Stimulated activated CD8-positive, alpha-beta memory T cell treated with anti-CD3 and anti-CD28 coated beads, Interleukin-15, amount 100 ng/mL, for 4 hours (primary cell): ENCODE results near the gene U2AF1L4.

Experiments used
- DNase-seq, 2 donors: peaks; one replicate each; pipeline ENCODE4 v3.0.0-alpha.2; 2020; ENCODE audit warnings: low read depth in 2 of 2

The U2AF1L4 gene

DNA sequence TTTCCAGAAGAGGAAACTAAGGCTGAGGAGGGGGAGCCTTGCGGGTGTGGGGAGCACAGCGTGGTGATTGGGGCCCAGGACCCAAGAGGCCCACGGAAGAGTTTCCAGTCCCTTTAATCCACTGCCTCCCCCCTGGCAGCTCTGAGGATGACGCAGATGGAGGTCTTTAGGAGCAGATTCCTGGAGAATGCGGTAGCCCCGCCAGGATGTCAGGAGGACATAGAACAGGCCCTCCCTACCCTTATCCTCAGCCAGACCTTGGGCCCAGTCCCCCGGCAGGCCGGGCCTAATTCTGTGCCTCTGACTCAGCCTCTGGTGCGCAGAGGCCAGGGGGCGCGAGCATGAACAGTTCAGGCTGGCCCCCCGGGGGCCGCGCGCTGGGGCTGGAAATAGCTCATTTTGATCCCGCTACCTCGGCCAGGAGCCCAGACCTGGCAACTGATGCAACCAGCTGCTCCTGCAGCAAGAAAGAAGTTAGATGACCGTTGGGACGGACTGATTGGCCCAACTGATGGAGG is 12.1 kb upstream of the U2AF1L4 start:
- no peak for DNase-seq

DNA sequence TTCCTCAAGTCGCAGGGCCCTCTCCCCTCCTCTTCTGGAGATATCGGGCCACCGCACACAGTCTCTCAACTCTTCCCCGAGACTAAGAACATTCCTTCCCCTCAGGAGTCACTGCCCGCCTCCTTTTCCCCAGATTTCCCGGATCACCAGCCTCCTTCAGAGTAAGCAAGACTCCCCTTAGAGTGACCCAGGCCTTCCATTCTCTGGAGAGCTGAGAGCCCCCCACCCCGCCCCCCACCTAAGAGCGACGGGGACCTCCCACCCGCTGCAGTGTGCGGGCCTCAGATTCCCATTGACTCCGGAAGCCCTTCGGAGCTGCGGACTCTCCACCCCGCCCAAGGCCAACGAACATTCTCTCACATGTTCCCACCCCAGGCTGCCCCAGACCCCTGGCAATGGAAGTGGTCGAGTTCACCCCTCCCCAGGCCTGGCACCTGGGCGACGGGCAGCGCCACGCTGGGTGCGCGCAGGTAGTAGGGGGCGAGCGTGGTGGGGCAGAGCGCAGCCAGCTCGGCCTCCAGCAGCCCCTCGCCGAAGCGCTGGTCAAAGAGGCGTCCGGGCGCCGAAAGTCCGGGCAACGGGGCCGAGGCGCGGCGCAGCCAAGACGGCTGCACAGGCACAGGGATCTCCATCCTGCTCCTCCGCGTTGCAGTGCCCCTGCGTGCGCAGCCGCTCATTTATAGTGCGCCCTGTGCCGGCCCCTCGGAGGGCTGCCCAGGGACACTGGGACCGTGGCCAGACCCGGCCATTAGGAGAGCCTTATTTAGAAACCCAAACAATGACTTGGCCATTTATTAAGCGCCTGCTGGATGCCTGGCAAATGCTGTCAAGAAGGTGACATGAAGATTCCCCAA is 11.4 kb upstream of the U2AF1L4 start, which contains the start of gene HSPB6:
Gene HSPB6, minus strand, starts transcription at position 653 of the 854 bp plus-strand sequence. Its CDS starts 21 bp downstream, at position 632.
- DNase-seq = no peak

DNA sequence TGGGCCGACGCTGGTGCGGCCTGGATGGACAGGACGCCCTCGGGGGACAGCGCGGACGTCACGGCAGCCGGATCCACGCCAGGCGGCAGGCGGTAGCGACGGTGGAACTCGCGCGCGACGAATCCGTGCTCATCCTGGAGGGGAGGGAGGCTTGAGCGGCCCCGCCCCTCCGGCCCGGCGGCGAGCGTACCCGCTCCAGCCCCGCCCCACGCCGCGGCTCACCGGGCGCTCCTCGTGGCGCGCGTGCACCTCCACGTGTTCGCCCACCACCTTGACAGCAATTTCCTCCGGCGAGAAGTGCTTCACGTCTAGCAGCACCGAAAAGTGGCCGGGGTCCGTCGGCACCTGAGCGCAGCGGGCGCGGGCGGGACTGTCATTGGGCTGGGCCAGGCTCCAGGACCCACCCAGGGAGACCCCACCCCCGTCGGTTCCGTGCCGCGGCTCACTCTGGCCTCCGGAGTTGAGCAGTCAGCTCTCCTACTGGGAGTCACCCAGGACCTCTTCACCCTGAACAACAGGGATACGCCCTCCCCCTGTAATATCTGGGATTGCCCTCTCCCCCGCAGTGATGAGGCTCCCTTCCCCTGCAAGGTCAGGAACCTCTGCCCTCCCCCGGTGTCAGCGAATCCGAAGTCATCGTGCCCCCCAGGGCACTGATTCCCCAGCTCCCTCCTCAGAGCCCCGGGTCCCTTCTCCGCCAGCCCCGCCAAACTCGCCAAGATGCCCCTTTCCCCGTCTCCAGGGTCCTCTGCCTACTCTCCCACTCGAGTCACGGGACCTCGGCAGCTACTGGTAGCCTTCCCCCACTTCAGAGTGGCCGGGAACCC is 10.5 kb upstream of the U2AF1L4 start:
- DNase-seq = peak in 1 of 2 donors; percentile 50

DNA sequence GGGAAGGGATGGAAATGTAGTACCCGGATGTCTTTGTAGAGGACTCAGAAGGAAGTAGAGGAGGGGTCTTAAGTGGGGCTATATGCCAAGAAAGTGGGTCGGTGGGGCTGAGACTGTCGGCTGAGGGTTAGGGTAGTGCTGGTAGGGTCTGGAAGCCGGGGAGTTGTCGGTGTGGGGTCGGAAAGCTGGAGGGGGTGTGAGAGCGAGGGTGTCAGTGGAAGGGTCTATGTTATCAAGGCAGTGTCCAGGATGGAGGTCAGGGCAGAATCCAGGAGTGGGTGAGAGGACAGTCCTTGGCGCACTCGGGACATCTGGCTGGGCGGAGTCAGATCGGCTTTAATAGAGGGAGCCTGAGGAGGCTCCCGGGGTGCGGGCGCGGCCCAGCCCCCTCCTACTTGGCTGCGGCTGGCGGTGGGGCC is 9.9 kb upstream of the U2AF1L4 start:
- no peak for DNase-seq

DNA sequence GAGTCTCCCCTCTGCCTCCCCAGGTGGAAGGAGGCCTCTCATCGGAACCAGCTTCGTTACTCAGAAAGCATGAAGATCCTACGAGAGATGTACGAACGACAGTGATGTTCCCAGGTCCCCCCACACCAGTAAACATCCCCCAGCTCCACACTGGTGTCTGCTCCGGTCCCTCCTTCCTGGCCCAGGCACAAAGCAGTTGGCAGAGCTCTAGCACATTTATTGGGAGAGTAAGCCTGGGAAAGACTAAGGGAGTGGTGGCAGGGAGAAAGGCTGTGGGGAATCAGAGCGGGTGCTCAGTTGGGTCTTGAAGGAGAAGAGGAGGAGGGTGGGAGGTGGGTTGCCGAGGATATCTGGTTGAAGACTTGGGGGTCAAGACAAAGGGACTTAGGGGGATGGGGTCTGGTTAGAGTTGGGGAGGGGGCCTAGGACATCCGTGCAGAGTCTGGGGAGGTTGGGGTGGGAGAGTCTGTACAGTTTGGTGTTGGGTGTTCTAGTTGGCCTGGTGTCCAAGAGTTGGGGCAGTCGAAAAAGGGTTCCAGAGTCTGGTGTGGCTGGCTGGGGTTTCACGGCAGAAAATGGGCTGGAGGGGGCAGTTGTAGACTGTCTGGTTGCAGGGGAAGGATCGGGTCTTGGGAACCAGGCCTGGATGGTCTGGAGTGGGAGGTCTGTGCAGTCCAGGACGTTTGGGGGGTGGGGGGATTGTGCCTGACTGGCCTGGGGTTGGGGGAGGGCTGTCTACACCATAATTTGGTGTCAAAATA is 9.3 kb upstream of the U2AF1L4 start:
- no peak for DNase-seq

DNA sequence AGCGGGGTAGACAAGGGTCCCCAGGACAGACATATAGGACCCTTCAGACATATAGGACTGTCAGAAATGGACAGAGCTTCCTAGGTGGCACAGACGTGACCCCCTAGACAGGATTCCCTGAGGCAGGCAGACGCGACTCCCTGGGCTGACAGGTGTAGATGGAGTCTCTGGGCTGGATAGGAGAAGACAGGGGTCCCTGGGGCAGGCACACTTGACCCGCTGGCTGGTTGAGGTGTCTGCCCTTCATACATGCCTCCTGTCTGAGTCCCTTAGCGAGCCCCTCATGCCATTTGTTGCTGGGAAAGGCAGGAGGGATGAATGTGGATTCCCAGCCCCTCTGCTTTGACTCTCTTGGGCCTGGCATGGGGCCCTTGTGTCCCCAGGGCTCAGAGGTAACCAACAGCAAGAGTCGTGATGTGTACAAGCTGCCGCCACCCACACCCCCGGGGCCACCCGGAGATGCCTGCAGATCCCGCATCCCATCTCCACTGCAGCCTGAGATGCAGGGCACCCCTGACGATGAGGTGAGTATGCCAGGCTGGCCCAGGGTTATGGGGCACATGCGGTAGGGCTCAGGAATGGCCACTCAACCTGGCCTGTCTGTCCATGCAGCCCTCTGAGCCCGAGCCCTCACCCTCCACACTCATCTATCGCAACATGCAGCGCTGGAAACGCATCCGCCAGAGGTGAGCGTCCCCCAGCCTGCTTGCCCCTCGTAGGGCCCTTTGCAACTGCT is 8.6 kb upstream of the U2AF1L4 start:
- DNase-seq = no peak

DNA sequence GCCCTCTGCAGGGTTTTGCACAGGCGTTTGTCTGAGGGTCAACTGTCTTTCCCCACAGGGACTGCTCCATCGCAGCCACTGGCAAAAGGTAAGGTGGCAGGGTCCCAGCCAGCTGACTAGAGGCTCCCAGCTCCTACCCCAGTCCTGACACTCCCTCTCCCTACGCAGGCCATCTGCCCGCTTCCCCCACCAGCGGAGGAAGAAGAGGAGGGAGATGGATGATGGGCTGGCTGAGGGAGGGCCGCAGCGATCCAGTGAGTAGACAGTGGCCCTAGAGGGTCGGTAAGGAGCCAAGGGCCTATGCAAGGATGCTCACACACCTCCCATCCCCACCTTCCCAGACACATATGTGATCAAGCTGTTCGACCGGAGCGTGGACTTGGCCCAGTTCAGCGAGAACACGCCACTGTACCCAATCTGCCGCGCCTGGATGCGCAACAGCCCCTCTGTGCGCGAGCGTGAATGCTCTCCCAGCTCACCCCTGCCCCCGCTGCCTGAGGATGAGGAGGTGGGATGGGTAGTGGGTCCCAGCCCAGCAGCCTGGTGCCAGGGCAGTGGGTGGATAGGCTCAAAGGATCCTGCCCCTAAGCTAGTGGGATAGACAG is 7.6 kb upstream of the U2AF1L4 start:
- no peak for DNase-seq

DNA sequence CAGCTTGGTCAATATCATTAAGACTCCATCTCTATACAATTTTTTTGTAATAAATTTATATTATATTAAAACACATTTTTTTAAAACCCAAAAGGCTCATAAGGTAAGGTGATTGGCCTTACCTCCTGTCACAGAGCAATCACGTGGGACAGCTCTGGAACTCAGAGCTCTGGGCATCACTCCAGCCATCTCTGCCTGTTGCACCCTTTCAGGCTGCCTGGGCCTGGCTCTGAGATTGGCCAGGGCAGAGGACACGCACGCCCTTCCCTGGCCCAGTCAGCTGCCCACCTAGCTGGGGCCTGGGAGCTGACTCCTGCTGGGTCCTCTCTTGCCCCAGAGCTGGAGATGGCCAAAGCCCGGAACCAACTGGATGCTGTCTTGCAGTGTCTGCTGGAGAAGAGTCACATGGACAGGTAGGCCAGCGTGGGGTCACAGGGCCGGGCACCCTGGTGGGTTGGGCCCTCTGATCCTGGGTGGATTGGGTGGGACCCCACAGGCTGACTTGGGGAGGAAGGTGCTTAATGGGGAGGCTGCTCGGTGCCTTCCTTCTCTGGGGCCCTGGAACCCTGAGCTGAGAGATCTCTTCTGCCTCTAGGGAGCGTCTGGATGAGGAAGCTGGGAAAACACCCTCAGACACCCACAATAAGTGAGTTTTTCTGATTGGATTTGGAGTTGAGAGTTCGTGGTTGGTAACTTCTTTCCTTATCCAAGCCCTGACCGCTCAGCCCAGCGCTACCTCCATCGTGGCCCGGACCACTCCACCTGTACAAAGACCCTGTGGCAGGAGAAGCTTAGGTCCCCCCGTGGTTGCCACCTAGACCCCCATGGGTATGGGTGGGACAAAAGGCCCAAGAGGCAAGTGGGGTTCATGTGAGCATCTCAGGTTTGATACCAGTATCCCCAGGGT is 6.9 kb upstream of the U2AF1L4 start:
- DNase-seq = no peak

DNA sequence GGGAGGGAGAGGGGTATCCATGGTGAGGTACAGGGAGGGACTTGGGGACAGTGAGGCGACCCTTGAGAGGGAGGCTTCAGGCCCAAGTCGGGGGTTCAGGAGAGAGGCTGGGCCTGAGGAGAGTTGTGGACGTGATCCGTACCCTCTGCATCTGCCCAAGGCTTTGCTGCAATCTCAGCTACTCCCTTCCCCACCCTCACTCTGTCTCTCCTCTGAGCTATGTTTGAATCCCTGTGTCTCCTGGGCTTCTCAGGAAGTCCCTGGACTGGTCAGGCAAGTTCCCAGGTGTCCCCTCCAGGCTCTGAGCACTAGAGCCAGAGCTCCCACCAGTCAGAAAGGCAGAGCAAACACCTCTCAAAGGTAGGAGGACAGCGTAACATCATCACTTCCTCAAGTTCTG is 4.9 kb upstream of the U2AF1L4 start:
- DNase-seq = no peak

DNA sequence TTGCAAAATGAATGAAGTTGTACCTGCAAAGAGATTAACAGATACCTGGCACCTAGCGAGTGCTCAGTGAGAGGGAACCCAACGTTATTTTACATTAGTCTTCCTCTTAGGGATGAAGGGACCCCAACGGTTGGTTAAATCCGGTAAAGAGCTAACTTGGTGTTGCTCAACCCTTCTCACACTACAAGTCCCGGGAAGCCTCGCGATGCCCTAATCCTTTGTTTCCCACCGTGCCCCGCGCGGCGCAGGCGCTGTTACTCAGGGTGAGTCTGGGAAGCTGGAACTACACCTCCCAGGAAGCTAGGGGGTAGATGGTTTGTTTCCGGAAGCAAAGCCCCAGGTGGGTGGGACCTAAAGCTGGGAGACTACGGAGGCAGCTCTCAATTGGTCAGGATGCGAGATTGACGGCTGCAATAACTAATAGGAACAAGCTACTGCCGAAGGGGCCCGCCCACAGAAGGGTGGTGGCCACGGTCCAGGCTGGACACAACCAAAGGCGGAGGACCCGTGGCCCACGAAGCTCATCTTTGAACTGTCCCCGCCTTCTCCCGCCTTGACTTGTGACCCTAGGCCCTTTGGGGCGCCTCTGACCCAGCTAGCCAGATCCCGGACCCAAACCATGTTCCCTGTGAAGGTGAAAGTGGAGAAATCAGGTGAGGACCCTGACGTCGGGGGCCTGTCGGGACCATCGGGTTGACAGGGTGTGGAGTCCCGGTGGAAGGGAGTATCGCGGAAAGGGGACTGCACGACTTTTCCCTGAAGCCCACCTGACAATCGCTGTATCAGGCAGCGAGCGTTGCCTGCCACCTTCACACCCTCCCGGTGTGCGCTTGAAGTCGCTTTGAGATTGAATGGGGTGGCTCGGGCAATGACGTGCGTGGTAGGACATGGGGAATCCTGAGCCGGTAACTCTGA is 3.1 kb upstream of the U2AF1L4 start, which contains the start of gene LIN37:
Gene LIN37, plus strand, starts transcription at position 471 of the 915 bp plus-strand sequence. Its CDS starts 149 bp downstream, at position 620.
- DNase-seq = peak; percentile 96 to 99

DNA sequence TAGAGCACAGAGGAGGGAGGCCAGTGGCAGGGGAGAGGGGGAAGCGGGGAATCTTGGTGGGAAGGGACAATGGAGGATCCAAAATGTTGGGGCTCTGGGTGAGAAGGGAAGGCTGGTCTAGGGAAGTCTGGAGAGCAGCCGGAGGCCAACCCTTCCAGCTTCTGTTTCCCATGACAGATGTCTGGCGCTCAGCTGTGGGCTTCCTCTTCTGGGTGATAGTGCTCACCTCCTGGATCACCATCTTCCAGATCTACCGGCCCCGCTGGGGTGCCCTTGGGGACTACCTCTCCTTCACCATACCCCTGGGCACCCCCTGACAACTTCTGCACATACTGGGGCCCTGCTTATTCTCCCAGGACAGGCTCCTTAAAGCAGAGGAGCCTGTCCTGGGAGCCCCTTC is 1.3 kb upstream of the U2AF1L4 start:
- DNase-seq = no peak

DNA sequence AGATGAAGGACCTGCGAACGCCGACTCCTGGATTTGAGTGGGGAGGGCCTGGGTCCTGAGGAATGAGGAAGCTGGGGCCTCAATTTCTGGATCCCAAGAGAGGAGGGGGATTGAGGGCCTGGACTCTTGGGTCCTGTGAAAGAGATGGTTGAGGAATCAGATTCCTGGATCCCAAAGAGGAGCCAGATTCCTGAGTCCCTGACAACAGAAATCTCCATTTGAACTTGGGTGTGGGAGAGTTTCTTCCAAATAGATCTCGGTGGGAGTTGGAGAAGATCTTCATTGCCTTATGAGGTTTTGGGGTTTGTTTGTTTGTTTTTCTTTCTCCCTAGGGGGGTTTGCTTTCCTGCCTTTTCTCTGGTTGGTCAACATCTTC is 857 bp upstream of the U2AF1L4 start:
- no peak for DNase-seq

DNA sequence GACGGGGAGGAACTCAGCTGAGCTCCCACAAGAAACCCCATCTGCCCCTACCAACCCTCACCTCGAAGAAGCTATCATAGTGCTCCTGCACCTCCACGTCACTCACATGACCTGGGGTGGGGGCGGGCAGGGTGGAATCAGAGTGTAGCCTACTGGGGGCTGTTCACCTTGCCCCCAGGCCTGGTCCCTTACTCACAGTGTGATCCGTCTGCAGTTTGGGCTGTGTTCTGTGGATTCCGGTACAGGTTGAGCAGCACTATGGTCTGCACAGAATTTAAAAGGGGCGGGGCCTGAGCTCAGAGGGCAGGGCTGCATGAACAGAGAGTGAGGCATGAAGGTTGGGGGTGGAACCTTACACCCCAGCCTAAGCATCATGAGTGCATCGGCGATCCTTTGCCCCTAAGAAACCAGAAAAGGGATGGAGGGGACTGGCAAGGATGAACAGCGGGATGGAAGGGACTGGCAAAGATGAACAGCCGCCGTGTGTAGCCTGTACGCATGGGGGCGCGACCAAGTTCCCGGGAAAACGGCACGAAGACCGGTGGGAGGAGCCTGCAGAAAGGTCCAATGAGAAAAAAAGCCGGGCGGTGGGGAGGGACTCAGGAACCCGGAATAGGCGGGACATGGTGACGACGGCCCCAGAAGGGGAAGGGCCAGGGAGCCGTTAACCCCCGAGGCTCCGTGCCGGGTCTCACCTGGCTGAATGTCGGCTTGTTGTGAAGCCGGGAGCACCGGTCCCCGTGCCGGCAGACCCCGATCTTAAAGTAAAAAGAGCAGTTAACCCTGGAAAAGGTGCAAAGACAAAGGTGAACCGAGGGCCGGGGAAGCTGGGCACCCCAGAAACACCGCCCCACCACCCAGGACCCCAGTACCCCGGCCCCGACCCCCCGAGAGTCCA is 539 bp downstream of the U2AF1L4 start:
- DNase-seq = peak; percentile 85 to 87

DNA sequence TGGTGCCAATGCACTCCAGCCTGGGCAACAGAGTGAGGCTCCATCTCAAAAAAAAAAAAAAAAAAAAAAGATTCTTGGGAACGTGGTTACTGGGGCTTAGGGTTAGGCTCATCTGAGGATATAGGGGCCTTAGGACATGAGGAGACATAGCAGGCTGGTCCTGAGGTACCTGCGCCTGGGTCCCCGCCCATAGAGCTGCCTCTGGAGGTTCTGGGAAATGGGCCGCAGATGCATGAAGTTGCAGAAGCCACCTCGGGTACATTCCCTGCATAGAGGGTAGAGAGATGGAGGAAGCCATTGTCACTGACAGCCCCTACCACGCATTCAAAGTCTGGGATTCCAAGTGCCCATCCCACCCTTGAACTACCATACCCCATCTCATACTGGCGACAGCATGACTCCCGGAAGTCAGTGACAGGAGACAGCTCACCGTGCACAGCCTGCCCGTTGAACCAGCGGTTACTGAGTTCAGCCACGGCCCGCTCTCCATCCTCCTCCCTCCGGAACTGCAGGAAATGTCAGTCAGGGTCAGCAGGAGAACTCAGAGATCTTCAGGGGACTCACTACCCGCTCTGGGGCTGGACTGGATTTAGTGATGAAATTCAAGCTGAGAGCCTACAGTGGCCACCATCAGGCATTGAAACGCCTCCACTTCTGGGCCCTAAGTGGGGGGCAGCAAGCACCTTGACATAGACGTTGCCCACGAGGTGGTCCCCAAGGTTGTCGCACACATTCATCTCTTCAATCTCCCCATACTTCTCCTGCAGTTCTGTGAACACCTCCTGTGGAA is 1.4 kb downstream of the U2AF1L4 start:
- DNase-seq = no peak

DNA sequence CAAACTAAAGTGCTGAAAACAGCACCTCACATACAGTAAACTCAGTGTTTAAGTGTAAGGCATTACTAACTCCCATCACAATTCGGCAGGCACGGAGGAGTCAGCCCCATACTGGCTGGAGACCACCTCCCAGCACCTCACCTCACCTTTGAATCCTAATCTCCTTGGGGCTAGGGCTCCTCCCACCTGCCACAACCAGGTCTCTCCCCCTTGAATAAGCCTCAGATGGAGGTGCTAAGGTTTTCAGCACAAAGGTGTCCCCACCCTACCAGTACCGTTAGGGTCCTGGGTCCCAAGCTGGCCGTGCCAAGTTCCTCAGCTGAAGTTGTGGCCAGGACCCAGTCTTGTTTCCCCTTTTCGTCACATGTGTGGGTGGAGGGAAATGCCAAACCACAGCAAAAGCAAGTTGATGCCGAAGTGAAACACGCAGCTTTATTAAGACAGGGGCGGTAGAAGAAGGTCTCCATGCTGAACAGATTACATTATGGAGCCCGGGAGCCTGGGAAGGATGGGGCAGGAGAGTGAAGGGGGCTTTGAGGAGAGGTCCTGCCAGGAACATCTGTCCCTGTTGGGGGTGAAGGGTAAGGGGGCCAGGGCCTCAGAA is 3.0 kb downstream of the U2AF1L4 start, which contains the start of gene IGFLR1:
Gene IGFLR1, minus strand, starts transcription at position 332 of the 604 bp plus-strand sequence. CDS start 1,272 bp downstream, outside the sequence.
- DNase-seq = peak; percentile 55 to 64

DNA sequence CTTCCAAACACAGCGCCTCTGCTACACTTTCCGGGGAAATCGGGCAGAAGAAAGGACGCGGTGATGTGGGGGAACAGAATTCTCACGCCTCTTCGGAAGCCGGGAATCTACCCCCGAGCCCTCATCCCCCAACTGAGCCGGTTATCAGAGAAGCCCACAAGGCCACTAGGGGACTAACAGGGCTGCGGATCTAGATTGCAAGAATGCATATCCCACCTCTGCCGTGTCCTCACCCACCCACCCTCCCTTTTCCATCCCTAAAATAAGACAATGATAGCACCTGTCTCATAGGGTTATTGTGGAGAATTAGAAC is 4.1 kb downstream of the U2AF1L4 start:
- DNase-seq = no peak
